ENCODE results near the gene NACC2. TPM values are rescaled to one million over a fixed set of nuclear protein-coding genes. Genes with fewer than 3 reads are reported as not detected.

Gene NACC2
- total and polyA plus RNA-seq, 2 donors (not counting 1 experiment from before 2014, with no cell fraction given) = 12.3 to 18.2 TPM

GRCh38 chr9:136010615-136011361, 84.3 kb downstream of the NACC2 start:
- Histone ChIP-seq H3K27me3 (ENCODE audit: control insufficient read depth, insufficient read depth, low read length) (no peaks in the 10 kb centered on the region), H3K4me3 (replicated peaks in 1 of 4; ENCODE audit: control extremely low read depth in 1 of 4, insufficient read depth in 1 of 4, low read depth in 3 of 4, low read length in 4 of 4) (no peak overlapping the region), H3K9me3 (ENCODE audit: control insufficient read depth, insufficient read depth, low read depth, low read length) (no peaks in the 10 kb centered on the region), H3K79me2 (ENCODE audit: control insufficient read depth, insufficient read depth, low read length) (no peaks in the 10 kb centered on the region), H3K4me2 (ENCODE audit: extremely low read depth, insufficient read depth, low read length) (no peak overlapping the region), H4K20me1 (ENCODE audit: control insufficient read depth, extremely low read depth, insufficient read depth, low read length) (no peaks in the 10 kb centered on the region), H3K4me1 (ENCODE audit: control insufficient read depth, extremely low read depth, insufficient read depth, low read length) (peaks cover 15% of the 10 kb centered on the region), H3K9ac (ENCODE audit: insufficient read depth, low read length) (no peak overlapping the region), H3K27ac (ENCODE audit: insufficient read depth, low read length) (no peak overlapping the region), H2AFZ (ENCODE audit: low read length) (no peak overlapping the region), H3K36me3 (ENCODE audit: control insufficient read depth, insufficient read depth, low read length) (peaks cover 12% of the 10 kb centered on the region)
- no peak for DNase-seq (ENCODE audit: low read depth in 2 of 2)
- TF ChIP-seq EZH2 (IDR thresholded peaks at IDR 0.05; ENCODE audit: low read length, missing control alignments) = no peak
- TF ChIP-seq CTCF (conservative IDR thresholded peaks at IDR 0.05 in 1 of 2, IDR thresholded peaks at IDR 0.05 in 1 of 2; ENCODE audit: low read depth in 1 of 2, low read length in 2 of 2) = no peak

- Histone ChIP-seq H3K9me3 (ENCODE audit: control insufficient read depth, insufficient read depth, low read depth, low read length) (no peaks in the 10 kb centered on the region), H4K20me1 (ENCODE audit: control insufficient read depth, extremely low read depth, insufficient read depth, low read length) (no peaks in the 10 kb centered on the region), H3K27ac (ENCODE audit: insufficient read depth, low read length) (no peak overlapping the region), H3K4me3 (replicated peaks in 1 of 4; ENCODE audit: control extremely low read depth in 1 of 4, insufficient read depth in 1 of 4, low read depth in 3 of 4, low read length in 4 of 4) (no peak overlapping the region), H3K9ac (ENCODE audit: insufficient read depth, low read length) (no peak overlapping the region), H3K36me3 (ENCODE audit: control insufficient read depth, insufficient read depth, low read length) (peaks cover 12% of the 10 kb centered on the region), H3K4me1 (ENCODE audit: control insufficient read depth, extremely low read depth, insufficient read depth, low read length) (peaks cover 15% of the 10 kb centered on the region), H2AFZ (ENCODE audit: low read length) (no peak overlapping the region), H3K4me2 (ENCODE audit: extremely low read depth, insufficient read depth, low read length) (no peak overlapping the region), H3K27me3 (ENCODE audit: control insufficient read depth, insufficient read depth, low read length) (no peaks in the 10 kb centered on the region), H3K79me2 (ENCODE audit: control insufficient read depth, insufficient read depth, low read length) (no peaks in the 10 kb centered on the region)
- DNase-seq (ENCODE audit: low read depth in 2 of 2) = no peak
- TF ChIP-seq EZH2 (IDR thresholded peaks at IDR 0.05; ENCODE audit: low read length, missing control alignments) (no peak), CTCF (conservative IDR thresholded peaks at IDR 0.05 in 1 of 2, IDR thresholded peaks at IDR 0.05 in 1 of 2; ENCODE audit: low read depth in 1 of 2, low read length in 2 of 2) (no peak)
Measured at GRCh38 chr9:136010176-136010575, 84.9 kb downstream of the NACC2 start.

- no peak overlapping the region for H3K9ac ChIP-seq (ENCODE audit: insufficient read depth, low read length)
- no peaks in the 10 kb centered on the region for H3K79me2 ChIP-seq (ENCODE audit: control insufficient read depth, insufficient read depth, low read length)
- TF ChIP-seq CTCF (conservative IDR thresholded peaks at IDR 0.05 in 1 of 2, IDR thresholded peaks at IDR 0.05 in 1 of 2; ENCODE audit: low read depth in 1 of 2, low read length in 2 of 2) (no peak), EZH2 (IDR thresholded peaks at IDR 0.05; ENCODE audit: low read length, missing control alignments) (no peak)
- peaks cover 15% of the 10 kb centered on the region for H3K4me1 ChIP-seq (ENCODE audit: control insufficient read depth, extremely low read depth, insufficient read depth, low read length)
- no peak overlapping the region for H3K4me2 ChIP-seq (ENCODE audit: extremely low read depth, insufficient read depth, low read length)
- H3K27me3 ChIP-seq (ENCODE audit: control insufficient read depth, insufficient read depth, low read length) = no peaks in the 10 kb centered on the region
- no peak overlapping the region for H2AFZ ChIP-seq (ENCODE audit: low read length)
- H3K4me3 ChIP-seq (replicated peaks in 1 of 4; ENCODE audit: control extremely low read depth in 1 of 4, insufficient read depth in 1 of 4, low read depth in 3 of 4, low read length in 4 of 4) = no peak overlapping the region
- H3K9me3 ChIP-seq (ENCODE audit: control insufficient read depth, insufficient read depth, low read depth, low read length) = no peaks in the 10 kb centered on the region
- no peaks in the 10 kb centered on the region for H4K20me1 ChIP-seq (ENCODE audit: control insufficient read depth, extremely low read depth, insufficient read depth, low read length)
- no peak overlapping the region for H3K27ac ChIP-seq (ENCODE audit: insufficient read depth, low read length)
- peaks cover 12% of the 10 kb centered on the region for H3K36me3 ChIP-seq (ENCODE audit: control insufficient read depth, insufficient read depth, low read length)
- no peak for DNase-seq (ENCODE audit: low read depth in 2 of 2)
Measured at GRCh38 chr9:136009516-136009915, 85.6 kb downstream of the NACC2 start.

All from fibroblast of lung (primary cell).